ENCODE data around the gene SLC38A7. TPM values are rescaled to one million over a fixed set of nuclear protein-coding genes. Genes with fewer than 3 reads are reported as not detected.

SLC38A7 gene
- polyA plus RNA-seq, 3 donors, result 5.1 to 23.4 (median 7.4) TPM

DNA sequence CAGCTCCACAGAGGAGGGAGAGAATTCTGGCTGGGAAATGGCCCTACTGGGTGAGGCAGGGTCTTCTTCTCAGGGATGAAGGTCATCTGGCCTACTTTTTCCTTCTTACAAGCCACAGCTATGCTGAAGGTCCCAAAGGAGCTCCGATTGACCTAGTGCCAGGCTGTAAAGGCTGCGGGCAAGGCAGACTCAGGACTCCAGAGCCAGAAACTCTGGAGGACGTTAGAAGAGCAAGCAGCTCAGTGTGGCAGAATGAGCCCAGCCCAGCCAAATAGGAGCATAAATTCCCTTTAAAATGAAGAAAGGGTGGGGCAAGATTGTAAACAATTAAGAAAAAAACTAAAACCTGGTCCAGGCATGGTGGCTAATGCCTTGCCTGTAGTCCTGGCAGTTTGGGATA is 34.9 kb downstream of the SLC38A7 start:
- Mint-ChIP-seq H3K4me3 (no peak overlapping the region), H3K27me3 (ENCODE audit: low read depth in 3 of 3) (peaks cover 3 to 15% (median 4%) of the 10 kb centered on the region in 3 donors), H3K4me1 (no peaks in the 10 kb centered on the region), H3K27ac (no peak overlapping the region), H3K9me3 (no peaks in the 10 kb centered on the region), H3K36me3 (no peaks in the 10 kb centered on the region)
- no peaks in the 10 kb centered on the region for H3K9me3 ChIP-seq (replicated peaks in 1 of 2; ENCODE audit: control insufficient read depth in 1 of 2, insufficient read depth in 1 of 2, low read length in 2 of 2)
- H3K9ac ChIP-seq (ENCODE audit: insufficient read depth, low read length, poor library complexity, severe bottlenecking), result no peak overlapping the region
- H3K4me2 ChIP-seq (replicated peaks; ENCODE audit: extremely low read depth, low read length, poor library complexity, severe bottlenecking), result no peak overlapping the region
- H3K27ac ChIP-seq (ENCODE audit: low read depth in 1 of 2, low read length in 2 of 2), result no peak overlapping the region
- no peaks in the 10 kb centered on the region for H3K79me2 ChIP-seq (ENCODE audit: insufficient read depth, low read length)
- intact Hi-C loops (cut with micrococcal nuclease), result no loop called here
- no peaks in the 10 kb centered on the region for H3K4me1 ChIP-seq (ENCODE audit: control insufficient read depth in 1 of 2, insufficient read depth in 2 of 2, low read length in 2 of 2)
- no peaks in the 10 kb centered on the region for H4K20me1 ChIP-seq (ENCODE audit: insufficient read depth, low read length)
- no peak overlapping the region for H2AFZ ChIP-seq (ENCODE audit: insufficient read depth, low read depth, low read length, poor library complexity, severe bottlenecking)
- TF ChIP-seq, protein P1, sequence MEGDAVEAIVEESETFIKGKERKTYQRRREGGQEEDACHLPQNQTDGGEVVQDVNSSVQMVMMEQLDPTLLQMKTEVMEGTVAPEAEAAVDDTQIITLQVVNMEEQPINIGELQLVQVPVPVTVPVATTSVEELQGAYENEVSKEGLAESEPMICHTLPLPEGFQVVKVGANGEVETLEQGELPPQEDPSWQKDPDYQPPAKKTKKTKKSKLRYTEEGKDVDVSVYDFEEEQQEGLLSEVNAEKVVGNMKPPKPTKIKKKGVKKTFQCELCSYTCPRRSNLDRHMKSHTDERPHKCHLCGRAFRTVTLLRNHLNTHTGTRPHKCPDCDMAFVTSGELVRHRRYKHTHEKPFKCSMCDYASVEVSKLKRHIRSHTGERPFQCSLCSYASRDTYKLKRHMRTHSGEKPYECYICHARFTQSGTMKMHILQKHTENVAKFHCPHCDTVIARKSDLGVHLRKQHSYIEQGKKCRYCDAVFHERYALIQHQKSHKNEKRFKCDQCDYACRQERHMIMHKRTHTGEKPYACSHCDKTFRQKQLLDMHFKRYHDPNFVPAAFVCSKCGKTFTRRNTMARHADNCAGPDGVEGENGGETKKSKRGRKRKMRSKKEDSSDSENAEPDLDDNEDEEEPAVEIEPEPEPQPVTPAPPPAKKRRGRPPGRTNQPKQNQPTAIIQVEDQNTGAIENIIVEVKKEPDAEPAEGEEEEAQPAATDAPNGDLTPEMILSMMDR (IDR thresholded peaks at IDR 0.05), result no peak
- H3K36me3 ChIP-seq (replicated peaks in 1 of 2; ENCODE audit: control insufficient read depth in 1 of 2, insufficient read depth in 2 of 2, low read length in 2 of 2), result no peaks in the 10 kb centered on the region
- no peak for DNase-seq
- H3K4me3 ChIP-seq (replicated peaks in 1 of 3; ENCODE audit: low read depth in 2 of 3, low read length in 3 of 3), result no peak overlapping the region
- 93% methylated on average over 3 of the region's 3 CpGs for WGBS (ENCODE audit: insufficient coverage)
- H3K27me3 ChIP-seq (ENCODE audit: control insufficient read depth in 2 of 2, insufficient read depth in 2 of 2, low read length in 2 of 2), result no peaks in the 10 kb centered on the region

DNA sequence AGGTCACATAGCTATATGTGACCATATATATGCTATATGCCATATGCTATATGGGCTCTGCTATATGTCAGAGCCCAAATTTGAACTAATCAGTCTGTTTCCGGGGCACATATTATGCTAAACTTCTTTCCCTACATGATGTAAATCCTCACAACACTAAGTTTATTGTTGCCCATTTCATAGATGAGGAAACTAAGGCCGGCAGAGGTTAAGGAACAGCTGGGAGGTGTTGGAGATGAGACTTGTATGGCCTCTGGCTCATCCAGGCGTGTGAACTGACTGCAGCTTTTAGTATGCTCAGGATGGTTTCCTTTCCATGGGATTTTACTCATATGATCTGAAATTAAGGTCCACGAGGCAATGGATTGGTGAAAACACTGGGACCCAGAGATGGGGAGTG is 37.5 kb downstream of the SLC38A7 start:
- Histone ChIP-seq H3K27ac (ENCODE audit: low read depth in 1 of 2, low read length in 2 of 2) (no peak overlapping the region), H3K9ac (ENCODE audit: insufficient read depth, low read length, poor library complexity, severe bottlenecking) (no peak overlapping the region), H3K79me2 (ENCODE audit: insufficient read depth, low read length) (no peaks in the 10 kb centered on the region), H3K27me3 (ENCODE audit: control insufficient read depth in 2 of 2, insufficient read depth in 2 of 2, low read length in 2 of 2) (no peaks in the 10 kb centered on the region), H4K20me1 (ENCODE audit: insufficient read depth, low read length) (no peaks in the 10 kb centered on the region), H3K4me2 (replicated peaks; ENCODE audit: extremely low read depth, low read length, poor library complexity, severe bottlenecking) (no peak overlapping the region), H3K4me1 (ENCODE audit: control insufficient read depth in 1 of 2, insufficient read depth in 2 of 2, low read length in 2 of 2) (no peaks in the 10 kb centered on the region), H2AFZ (ENCODE audit: insufficient read depth, low read depth, low read length, poor library complexity, severe bottlenecking) (no peak overlapping the region), H3K4me3 (replicated peaks in 1 of 3; ENCODE audit: low read depth in 2 of 3, low read length in 3 of 3) (no peak overlapping the region), H3K36me3 (replicated peaks in 1 of 2; ENCODE audit: control insufficient read depth in 1 of 2, insufficient read depth in 2 of 2, low read length in 2 of 2) (no peaks in the 10 kb centered on the region), H3K9me3 (replicated peaks in 1 of 2; ENCODE audit: control insufficient read depth in 1 of 2, insufficient read depth in 1 of 2, low read length in 2 of 2) (no peaks in the 10 kb centered on the region)
- Mint-ChIP-seq H3K9me3 (no peaks in the 10 kb centered on the region), H3K36me3 (no peaks in the 10 kb centered on the region), H3K27me3 (ENCODE audit: low read depth in 3 of 3) (peaks cover 2 to 4% (median 2%) of the 10 kb centered on the region in 3 donors), H3K4me3 (no peak overlapping the region), H3K27ac (no peak overlapping the region), H3K4me1 (no peaks in the 10 kb centered on the region)
- WGBS (ENCODE audit: insufficient coverage), result 92% methylated on average over 3 of the region's 4 CpGs
- no peak for DNase-seq
- TF ChIP-seq, protein P1 (IDR thresholded peaks at IDR 0.05), result no peak
- intact Hi-C loops (cut with micrococcal nuclease), result no loop called here

Data from CD14-positive monocyte (primary cell).